GM10847 (cell line): ENCODE data around the gene KLC3.

Source experiments
- POLR2A ChIP-seq: IDR thresholded peaks from 2 replicates; pipeline ENCODE4 v1.6.1; 2011; ENCODE audit not compliant: insufficient read length; ENCODE audit errors: extremely low read depth

The KLC3 gene

GRCh38 chr19:45306518-45307027 is 34.0 kb upstream of the KLC3 start:
- no peak for TF ChIP-seq POLR2A

GRCh38 chr19:45307361-45307760 is 33.2 kb upstream of the KLC3 start:
- no peak for TF ChIP-seq POLR2A

GRCh38 chr19:45311621-45312020 is 28.9 kb upstream of the KLC3 start:
- TF ChIP-seq POLR2A = no peak

GRCh38 chr19:45314708-45315245 is 25.8 kb upstream of the KLC3 start:
- no peak for TF ChIP-seq POLR2A

- TF ChIP-seq POLR2A = no peak
Measured at GRCh38 chr19:45315304-45315703, 25.2 kb upstream of the KLC3 start.

GRCh38 chr19:45320997-45321775 is 19.4 kb upstream of the KLC3 start:
- no peak for TF ChIP-seq POLR2A

GRCh38 chr19:45321848-45322247 is 18.7 kb upstream of the KLC3 start:
- no peak for TF ChIP-seq POLR2A

- TF ChIP-seq POLR2A = no peak
Measured at GRCh38 chr19:45322311-45322710, 18.2 kb upstream of the KLC3 start.

GRCh38 chr19:45322744-45323281 is 17.7 kb upstream of the KLC3 start, which contains the start of gene CKM:
CKM (minus strand) TSS chr19:45322875; CDS start chr19:45319713, 3,162 bp downstream.
- no peak for TF ChIP-seq POLR2A

- no peak for TF ChIP-seq POLR2A
Measured at GRCh38 chr19:45323671-45324081, 16.9 kb upstream of the KLC3 start.

- TF ChIP-seq POLR2A = no peak
Measured at GRCh38 chr19:45324349-45324907, 16.1 kb upstream of the KLC3 start.

GRCh38 chr19:45327404-45328143 is 13.0 kb upstream of the KLC3 start:
- no peak for TF ChIP-seq POLR2A

GRCh38 chr19:45331411-45331810 is 9.1 kb upstream of the KLC3 start:
- no peak for TF ChIP-seq POLR2A

GRCh38 chr19:45333609-45334303 is 6.8 kb upstream of the KLC3 start:
- no peak for TF ChIP-seq POLR2A
